Measurements from ENCODE around the gene SPINK5.

GRCh38 chr5:148094336-148094735 lies 30.6 kb downstream of the SPINK5 start:
- TF ChIP-seq CTCF (IDR thresholded peaks at IDR 0.05) (no peak), POLR2AphosphoS5 (IDR thresholded peaks at IDR 0.05; ENCODE audit: insufficient read depth in 1 of 2, low read depth in 1 of 2) (no peak)
